Fibroblast of lung (primary cell): ENCODE data around the gene NAA16.

Experiments used
- CTCF ChIP-seq, 2 donors: IDR thresholded peaks in 1 of 2; conservative IDR thresholded peaks in 1 of 2; 1 replicate in 1 of 2; 2 replicates in 1 of 2; pipeline ENCODE4 v1.5.1; 2011 to 2012; ENCODE audit warnings: low read length in 2 of 2, control low read depth in 1 of 2, inconsistent platforms in 1 of 2, low read depth in 1 of 2, mild to moderate bottlenecking in 1 of 2
- EZH2 ChIP-seq: IDR thresholded peaks from 2 replicates; pipeline ENCODE4 v1.5.1; 2012; ENCODE audit warnings: low read length, control low read depth, mild to moderate bottlenecking; ENCODE audit errors: missing control alignments

- TF ChIP-seq CTCF (conservative IDR thresholded peaks at IDR 0.05 in 1 of 2, IDR thresholded peaks at IDR 0.05 in 1 of 2; ENCODE audit: low read depth in 1 of 2, low read length in 2 of 2) (no peak), EZH2 (no peak)
Observed at GRCh38 chr13:41409611-41410010, 98.5 kb downstream of the NAA16 start.
